Activated T-helper 9 cell treated with anti-CD3 and anti-CD28 coated beads, Interleukin-2, amount 50 U/mL, for 16 hours (primary cell): ENCODE data around the gene NUP210.
"Not testable (repeated sequence)": the region's sequence is repeated elsewhere in the genome, so short reads cannot be mapped to it uniquely, and the experiment has no call there.

Experiments
- DNase-seq: peaks from one replicate; pipeline ENCODE4 v3.0.0-alpha.2; 2020; ENCODE audit warnings: low read depth

Gene NUP210

DNA sequence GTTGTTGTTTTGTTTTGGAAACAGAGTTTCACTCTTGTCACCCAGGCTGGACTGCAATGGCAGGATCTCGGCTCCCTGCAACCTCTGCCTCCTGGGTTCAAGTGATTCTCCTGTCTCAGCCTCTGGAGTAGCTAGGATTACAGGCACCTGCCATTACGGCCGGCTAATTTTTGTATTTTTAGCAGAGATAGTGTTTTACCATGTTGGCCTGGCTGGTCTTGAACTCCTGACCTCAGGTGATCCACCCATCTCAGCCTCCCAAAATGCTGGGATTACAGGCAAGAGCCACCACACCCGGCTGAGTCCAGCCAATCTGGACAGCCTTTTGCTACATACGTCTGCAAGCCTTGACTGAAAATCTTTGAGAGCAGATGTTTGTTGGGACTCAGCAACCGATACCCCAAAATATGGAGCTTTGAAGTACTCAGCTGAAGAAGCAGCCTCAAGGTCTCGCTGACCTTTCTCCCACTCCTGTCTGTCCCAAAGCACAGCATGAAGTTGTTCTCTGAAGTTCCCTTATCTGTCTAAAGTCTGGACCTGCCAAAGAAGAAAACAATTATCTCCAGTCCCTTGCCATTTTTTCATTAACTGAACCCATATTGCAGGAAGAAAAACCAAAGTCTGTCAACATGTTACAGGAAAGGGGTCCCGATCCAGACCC is 9.6 kb upstream of the NUP210 start:
- no peak for DNase-seq

DNA sequence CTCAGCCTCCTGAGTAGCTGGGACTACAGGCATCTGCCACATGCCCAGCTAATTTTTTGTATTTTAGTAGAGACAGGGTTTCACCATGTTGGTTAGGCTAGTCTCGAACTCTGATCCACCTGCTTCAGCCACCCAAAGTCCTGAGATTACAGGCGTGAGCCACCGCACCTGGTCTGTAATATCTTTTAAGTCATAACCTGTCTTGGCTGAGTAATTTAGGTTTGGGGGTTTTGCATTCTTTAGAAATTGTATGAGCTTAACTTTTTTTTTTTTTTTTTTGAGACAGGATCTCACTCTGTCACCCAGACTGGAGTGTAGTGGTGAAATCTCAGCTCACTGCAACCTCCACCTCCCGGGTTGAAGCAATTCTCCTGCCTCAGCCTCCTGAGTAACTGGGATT is 8.6 kb upstream of the NUP210 start:
- DNase-seq: not testable (repeated sequence)

DNA sequence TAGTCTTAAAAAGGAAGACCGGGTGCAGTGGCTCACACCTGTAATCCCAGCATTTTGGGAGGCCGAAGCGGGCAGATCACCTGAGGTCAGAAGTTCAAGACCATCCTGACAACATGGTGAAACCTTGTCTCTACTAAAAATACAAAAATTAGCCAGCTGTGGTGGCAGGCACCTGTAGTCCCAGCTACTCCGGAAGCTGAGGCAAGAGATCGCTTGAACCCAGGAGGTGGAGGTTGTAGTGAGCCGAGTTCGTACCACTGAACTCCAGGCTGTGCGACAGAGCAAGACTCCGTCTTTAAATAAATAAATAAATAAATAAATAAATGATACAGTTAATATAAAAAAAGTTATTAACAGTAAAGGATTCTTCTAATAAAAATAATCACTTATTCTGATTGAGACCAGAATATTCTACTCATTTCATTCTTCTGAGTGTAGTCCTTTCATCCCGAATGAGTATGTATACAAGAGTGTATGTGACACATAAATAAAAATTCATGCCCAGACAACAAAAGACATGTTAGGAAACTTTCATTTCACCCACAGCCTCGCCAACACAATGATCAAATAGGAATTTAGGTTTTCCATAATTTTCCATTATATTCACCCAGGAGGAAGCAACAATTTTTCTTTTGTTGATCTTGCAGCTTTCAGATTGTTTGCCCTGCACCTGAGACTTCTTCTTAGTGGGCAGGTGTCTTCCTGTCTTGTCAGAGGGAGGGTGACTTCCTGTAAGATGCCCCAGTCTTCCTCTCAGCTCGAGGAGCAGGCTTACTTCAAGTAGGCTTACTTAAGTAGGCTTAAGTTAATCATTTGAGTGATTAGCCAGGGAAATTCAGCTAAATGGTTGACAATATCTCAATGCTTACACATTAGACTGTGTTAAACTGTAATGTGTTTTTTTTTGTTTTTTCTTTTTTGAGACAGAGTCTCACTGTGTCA is 7.8 kb upstream of the NUP210 start:
- no peak for DNase-seq

DNA sequence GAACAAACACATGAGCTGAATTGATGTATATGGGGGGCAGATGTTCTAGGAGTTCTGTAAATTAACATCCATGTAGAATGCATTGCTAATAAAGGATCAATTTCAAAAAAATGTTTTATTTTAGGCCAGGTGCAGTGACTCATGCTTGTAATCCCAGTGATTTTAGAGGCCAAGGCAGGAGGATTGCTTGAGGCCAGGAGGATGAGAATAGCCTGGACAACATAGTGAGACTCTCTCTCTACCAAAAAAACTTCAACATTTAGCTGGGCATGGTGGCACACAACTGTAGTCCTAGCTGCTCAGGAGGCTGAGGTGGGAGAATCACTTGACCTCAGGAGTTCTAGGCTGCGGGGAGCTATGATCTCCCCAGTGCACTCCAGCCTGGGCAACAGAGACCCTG is 6.5 kb upstream of the NUP210 start:
- no peak for DNase-seq

DNA sequence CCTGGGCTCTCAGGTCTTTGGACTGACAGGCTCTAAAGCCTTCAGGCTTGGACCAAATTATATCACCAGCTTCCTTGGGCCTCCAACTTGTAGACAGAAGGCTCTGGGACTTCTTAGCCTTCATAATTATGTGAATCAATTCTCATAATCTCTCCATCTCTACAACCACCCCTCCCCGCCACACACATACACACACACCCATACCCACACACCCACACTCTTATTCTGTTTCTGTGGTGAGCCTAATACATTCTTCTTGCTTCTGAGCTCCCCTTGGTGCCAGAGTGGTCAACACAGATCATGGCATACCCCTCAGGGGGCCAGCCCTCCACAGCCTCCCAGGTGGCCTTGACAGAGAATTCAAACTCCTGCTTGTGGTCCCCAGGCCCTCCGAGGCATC is 5.6 kb upstream of the NUP210 start:
- DNase-seq: no peak

DNA sequence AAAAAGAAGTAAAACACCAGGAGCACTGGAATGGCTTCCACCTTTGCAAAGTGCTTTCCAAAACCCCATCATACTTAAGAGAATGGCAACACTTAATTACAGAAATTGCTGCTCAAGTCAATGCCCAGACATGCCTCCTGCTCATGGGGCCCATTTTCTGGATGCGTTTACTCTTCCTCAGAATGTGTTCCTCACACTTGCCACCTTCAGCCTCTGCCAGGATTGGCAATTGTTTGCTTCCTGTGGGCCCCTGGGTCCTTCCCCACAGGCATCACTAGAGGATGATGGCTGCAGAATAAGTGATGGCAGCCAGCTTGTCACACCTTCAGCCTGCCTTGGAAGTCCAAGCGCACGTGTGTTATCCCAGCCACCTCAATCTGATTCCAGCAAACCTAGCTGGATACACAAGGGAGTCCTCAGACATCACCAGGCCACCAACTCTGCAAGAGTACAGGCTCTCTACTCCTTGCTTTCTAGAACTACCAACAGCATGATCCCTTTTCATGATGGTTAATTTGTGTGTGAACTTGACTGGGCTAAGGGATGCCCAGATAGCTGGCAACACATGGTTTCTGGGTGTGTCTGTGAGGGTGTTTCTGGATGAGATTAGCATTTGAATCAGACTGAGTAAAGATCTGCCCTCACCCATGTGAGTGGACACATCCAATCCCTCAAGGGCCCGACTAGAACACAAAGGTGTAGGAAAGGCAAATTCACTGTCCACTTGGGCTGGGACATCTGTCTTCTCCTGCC is 4.9 kb upstream of the NUP210 start:
- no peak for DNase-seq

DNA sequence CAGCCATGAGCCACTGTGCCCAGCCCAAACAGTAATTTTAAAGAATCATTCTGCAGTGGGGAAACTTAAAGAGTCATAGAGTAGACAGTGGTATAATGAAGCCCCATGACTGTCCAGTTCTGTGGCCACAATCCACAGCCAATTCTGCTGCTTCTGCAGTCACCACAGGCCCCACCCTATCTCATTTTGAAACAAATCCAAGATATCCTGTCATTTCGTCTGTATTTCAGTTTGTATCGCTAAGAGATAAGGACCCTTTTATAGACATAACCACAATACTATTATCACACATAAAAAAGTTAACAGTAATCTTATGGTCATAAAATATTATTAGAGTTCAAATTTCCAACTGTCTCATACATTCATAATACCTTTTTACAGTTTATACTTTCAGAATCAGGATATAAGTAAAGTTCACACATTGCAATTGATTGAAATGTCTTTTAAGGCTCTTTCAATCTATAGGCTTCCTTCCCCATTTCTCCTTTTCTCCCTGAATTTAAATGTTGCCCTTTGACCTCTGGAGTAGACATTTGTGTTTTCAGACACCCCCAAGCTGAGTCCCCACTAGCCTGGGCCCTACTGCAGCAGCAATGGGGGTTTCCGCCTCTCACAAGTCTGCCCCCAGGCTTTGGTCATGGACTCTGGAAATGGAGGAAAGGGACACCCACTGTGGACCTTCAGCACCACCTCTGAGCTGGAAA is 4.2 kb upstream of the NUP210 start:
- no peak for DNase-seq

DNA sequence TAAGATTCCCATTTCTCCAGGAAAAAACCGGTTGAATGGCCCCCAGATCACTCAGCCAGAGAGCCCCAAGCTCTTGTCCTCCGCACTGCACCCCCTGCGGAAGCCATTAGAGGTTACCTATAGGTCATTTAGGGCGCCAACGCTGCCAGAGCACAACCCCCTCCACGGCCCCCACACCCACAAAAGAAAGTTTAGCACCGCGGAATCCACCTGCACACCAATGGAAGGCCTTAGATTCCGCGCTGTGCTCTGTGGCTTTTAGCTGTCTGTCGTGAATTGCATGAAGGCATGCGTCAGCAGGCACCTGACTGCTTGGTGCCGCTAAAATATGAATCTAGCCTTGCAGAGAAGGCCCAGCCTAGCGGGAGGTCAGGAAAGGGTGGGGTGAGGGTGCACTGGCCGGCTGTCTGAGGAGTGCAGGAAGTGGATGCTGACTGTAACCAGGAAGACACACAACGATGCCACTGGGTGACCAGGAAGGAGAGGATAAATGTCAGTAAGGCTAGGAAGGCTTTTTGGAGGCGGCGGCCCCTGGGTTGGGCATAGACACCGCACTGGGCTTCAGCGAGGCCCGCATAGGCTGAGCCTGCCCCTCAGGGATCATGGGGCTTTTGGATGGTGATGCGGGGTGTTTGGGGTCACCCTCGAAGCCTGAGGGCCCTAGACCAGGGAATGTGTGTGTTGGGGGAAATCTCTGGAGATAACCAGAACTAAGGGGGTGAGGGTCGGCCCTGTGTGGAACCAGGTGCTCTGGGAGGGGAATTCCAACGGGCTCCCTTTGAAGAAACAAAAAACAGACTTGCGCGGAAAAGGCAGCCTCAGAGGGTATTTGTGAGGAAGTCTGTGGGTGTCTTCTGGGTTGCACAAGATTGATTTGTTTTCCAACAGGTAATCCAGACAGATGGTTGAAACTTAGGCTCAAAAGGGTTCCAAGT is 976 bp upstream of the NUP210 start:
- peak; percentile 54 for DNase-seq

DNA sequence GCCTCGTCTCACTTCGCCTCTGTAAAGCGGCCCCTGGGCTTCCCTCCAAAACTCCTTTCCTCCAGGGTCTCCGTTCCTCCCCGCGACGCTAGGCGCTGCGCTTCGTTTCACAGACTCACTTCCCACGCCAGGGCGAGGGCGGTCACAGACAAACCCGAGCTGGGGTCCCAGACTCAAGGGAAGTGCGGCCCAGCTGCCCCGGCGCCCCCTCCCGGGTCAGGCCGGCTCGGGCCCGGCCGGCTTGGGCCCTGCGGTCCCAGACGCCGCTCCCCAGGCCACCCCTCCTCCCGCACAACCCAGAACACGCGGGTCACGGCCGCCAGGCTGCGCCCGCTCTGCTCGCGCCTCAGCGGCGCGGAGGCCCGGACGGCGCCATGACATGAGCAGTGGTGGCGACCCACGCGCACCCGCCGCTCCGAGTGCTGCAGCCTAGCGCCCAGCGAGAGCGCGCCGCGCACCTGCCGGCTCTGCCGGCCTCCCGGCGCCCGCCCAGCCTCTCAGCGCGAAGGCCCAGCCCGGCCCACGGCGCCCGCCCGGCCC is 547 bp downstream of the NUP210 start:
- DNase-seq: peak; percentile 49

DNA sequence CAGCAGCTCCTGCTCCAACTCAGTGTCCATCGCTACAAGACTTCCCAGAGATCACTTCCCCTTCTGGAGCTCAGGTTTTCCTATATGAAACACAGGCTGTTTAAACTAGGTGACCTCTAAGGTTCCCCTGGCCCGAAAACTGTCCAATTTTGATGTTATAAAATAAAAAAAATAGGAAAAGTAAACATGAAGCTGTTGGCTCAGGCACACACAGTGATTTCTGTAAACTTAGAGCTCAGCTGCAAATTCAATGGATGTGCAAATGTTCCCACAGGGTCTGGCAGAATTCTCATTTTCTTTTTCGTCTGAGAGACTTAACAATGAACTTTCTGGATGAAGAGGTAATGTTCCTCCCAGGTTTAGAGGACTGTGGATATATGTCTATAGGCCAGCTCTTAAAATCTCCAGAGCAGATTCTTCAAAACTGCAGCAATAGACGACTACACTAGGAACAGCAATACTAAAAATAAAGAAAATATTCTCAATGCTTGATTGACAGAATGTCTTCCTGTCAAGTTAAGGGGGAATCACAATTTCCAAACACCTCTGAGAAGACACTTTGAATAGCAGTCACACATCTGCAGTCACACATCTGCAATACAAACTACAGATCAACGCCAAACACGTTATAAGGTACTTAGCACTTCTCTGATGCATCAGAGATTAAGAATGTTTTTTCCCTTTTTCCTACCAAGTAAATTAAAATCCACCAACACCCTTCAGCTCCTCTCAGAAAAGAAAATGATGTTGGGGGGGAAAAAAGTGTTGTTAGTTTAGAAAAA is 2.8 kb downstream of the NUP210 start:
- no peak for DNase-seq

DNA sequence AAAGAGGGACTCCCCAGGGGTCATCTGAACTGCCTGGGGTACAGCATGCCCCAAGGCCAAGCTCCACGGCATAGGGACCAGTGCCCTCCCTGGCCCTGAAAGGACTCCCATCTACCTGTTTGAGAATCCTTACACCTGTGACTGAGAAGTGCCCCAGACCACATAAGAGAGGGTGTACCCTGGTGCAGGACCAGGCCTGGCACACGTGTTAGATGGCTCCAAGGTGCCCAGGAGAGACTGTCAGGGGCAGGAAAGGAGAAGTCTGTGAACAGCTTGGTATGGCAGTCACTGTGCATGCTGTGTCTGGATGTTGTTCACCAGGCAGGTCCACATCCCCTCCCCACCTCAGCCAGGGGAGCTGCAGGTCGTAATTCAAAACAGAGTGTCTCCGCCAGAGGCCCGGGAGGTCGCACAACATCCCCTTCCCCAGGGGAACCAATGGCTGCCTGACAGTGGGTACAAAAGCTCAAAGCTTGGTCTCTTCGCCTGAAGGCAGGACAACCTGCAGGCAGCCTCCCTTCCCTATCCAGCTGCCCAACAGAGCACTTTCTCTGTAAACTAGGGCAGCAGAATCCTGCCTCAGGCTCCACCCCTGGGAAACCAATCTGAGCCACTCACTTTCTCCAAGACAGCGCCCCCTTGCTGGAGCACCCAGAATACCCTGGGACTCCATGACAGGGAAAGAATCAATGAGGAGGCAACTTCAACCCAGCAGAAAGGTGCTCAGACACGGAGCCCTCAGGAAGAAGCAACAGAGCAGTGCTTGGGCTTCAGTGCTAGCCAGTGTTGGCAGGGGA is 3.9 kb downstream of the NUP210 start:
- DNase-seq: no peak

DNA sequence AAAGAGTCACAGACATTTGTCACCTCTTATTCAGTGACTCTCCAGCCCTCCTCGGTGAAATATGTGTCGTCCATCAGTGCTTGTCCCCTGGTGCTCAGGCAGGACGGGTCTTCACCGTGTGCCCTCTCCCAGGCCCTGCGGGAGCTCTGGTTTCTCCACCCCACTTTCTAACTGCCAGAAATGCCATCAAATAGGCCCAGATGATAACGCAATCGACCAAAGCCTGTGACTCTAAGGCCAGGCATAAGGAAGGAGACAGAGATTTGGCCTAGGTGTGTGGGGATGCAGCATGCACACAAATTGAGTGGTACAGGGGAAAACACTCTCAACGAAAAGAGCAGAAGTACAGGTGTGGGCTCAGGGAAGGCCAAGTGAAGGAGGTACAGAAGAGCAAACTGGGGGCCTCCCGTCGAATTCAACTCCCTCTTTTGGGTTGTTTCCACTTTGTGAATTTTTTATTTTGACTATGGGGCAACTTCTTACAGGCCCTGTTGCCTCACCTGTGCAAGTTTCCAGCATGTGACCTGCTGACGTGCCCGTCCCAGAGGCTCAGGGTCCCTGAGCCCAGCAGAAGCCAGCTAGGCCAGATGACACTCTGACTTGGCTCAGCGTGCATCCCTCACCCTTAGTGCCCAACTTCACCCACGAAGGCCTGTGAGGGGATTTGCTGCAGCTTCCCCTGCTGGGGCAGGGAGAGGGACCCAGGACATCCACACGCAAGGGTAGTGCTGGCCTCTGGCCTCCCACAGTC is 4.7 kb downstream of the NUP210 start:
- DNase-seq: no peak

DNA sequence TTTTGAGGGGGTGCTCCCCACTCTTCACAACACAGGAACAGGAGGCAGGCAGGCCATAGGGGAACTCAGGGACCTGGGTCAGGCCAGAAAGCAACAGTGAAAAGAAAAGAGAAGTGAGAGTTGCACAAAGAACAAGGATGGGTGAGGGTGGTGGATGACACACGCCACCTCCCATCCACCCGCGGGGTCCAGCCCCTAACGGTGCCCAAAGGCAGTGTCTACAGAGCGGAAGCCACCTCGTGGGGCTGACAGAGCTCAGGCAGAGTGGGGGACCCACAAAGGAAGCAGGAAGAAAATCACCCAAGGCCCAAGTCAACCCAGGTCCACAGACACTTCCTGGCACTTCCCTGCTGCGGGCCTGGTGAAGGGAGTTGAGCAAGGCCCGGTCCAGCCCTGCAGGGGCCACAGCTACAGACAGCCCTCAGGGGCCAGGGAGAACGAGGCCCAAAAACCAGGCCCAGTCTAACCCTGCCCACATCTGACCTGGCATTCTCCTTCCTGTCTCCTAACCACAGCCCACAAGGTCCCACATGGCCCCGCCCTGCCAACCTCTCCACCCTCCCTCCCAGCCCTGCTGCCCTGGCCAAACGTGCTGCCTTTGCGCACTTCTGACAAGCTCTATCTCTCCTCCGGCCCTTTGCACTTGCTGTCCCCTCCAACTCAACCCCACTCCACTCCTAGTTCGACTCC is 5.9 kb downstream of the NUP210 start:
- peak; percentile 43 for DNase-seq

DNA sequence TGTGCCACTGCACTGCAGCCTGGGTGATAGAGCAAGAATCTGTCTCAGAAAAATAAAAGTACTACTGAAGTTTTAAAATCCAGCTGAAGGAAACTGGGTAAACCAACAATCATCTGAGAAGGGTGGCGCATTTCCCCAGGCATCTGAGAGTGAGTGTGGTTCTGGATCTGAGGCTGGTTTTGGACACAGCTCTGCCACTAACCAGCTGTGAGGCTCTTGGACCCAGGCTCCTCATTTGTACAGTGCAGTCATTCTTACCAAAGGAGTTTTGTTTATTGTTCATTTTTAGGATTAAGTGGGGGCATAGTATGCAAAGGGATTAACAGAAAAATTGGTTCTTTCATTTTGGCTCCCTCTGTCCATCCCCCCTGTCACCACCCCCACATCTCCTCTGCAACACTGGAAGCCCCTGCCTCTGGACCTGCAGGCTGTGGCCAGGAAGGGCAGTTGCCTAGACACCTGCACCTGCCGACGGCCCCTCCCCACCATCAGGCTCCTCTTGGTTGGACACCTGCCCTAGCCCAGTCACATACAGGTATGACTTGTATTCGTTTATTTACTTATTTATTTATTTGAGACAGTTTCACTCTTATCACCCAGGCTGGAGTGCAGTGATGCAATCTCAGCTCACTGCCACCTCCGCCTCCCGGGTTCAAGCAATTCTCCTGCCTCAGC is 8.8 kb downstream of the NUP210 start:
- no peak for DNase-seq

DNA sequence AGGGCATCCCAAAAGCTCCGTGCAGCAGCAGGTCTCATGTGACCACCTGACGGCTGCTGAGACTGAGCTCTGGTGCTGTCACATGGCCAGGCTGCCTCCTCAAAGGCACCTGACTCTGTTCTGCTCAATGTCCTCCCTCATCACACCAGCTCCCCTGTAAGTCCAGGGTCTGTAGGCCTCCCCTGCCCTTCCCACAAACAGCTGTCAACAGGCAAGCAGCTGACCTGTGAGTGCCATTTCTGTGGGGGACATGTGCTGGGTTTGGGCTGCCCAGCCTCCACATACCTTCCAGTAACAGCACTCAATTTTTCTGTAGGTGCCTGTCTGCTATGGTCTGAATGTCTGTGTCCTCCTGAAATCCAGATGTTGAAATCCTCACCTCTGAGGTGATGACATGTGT is 11.2 kb downstream of the NUP210 start:
- no peak for DNase-seq

DNA sequence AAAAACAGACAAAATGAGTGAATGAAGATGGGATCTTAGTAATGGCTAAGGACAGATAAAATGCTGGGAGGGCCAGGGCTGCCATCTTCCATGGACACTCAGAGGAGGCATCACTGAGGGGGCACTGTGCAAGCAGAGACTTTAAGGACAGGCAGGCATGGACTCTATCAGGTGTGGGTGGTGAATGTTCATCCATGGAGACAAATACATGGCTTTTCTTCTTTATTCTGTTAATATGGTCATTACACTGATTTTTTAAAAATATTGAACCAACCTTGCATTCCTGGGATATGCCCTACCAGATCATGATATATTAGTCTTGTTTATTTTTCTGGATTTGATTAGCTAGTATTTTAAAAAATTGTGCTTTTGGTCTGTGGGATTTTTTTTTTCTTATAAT is 12.2 kb downstream of the NUP210 start:
- DNase-seq: no peak

DNA sequence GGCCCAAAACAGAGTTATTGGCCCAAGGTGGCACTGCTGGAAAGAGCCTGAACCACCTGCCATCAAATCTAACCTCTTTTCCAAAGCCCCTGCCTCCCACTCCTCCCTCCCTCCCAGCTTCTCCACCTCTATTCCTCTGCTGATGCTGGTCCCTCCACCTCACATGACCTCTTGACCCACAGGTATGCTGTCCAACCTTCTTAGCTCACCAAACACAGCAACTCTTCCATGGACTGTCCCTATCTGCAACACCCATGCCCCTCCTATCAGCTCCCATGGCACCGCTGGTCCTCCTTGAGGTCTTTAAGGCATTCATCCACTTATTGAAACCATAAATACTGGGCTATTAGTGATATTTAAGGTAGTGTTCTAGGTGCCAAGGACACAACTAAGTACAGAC is 12.6 kb downstream of the NUP210 start:
- DNase-seq: no peak
